ENCODE results near the gene AQP5.

AQP5 gene

GRCh38 chr12:50006754-50007442, 45.2 kb downstream of the AQP5 start:
- Histone ChIP-seq H3K4me1 (ENCODE audit: control insufficient read depth, insufficient read depth, low read length) (no peaks in the 10 kb centered on the region), H3K9me3 (ENCODE audit: control insufficient read depth, low read length) (no peaks in the 10 kb centered on the region), H3K9ac (ENCODE audit: low read length) (no peak overlapping the region), H3K4me3 (ENCODE audit: low read length) (no peak overlapping the region), H3K36me3 (ENCODE audit: control insufficient read depth, insufficient read depth, low read length) (no peaks in the 10 kb centered on the region), H3K27me3 (ENCODE audit: control insufficient read depth, insufficient read depth, low read length) (no peaks in the 10 kb centered on the region)

DNA sequence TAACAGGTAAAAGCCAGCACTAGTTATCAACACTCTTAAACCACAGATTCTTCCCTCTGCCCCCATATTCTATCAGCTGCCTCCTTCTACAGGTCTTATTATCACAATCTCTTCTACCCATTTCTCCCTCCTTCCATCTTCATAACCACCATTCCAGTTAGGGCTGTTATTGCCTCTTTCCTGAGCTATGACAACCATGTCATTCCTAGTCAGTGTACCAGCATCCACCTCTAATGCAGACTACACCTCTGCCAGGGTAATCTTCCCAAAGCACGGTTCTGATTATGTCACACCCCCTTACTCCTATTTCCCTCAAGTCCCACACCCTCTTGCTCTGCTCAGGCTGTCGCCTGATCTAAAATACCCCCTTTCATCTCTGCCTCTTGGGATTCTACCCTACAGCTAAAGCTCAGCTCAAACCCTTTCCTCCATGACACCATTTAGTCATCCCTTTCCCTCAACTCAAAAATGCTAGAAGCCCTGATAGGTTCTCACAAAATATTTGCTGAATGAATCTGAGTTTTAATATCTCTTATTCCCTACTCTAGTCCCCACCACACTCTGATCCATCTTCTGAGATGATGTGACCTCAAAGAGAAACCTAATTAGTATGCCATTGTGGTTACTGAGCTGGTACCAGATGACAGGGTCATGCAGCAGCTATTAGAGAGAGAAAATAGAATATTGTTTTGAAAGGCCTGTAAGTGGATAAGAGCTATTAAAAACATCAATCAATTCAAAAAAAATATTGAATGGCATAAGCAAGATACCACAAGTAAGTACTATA, 51.9 kb downstream of the AQP5 start:
- peaks cover 12% of the 10 kb centered on the region for H3K4me1 ChIP-seq (ENCODE audit: control insufficient read depth, insufficient read depth, low read length)
- no peak overlapping the region for H3K4me3 ChIP-seq (ENCODE audit: low read length)
- no peaks in the 10 kb centered on the region for H3K36me3 ChIP-seq (ENCODE audit: control insufficient read depth, insufficient read depth, low read length)
- no peaks in the 10 kb centered on the region for H3K9me3 ChIP-seq (ENCODE audit: control insufficient read depth, low read length)
- no peaks in the 10 kb centered on the region for H3K27me3 ChIP-seq (ENCODE audit: control insufficient read depth, insufficient read depth, low read length)
- H3K9ac ChIP-seq (ENCODE audit: low read length): no peak overlapping the region

DNA sequence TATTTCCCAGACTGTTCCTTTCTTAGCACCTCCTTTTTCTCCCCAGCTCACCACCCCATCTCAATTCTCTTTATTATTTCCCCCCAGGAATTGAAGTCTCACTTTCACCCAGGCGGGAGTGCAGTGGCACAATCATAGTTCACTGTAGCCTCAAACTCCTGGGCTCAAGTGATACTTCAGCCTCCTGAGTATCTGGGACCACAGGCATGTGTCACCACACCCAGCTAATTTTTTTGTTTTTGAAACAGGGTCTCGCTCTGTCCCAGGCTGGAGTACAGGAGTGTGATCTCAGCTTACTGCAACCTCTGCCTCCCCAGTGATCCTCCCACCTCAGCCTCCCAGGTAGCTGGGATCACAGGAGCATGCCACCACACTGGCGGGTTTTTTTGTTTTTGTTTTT, 52.7 kb downstream of the AQP5 start:
- H3K36me3 ChIP-seq (ENCODE audit: control insufficient read depth, insufficient read depth, low read length): no peaks in the 10 kb centered on the region
- H3K4me1 ChIP-seq (ENCODE audit: control insufficient read depth, insufficient read depth, low read length): peaks cover 12% of the 10 kb centered on the region
- H3K4me3 ChIP-seq (ENCODE audit: low read length): no peak overlapping the region
- H3K9me3 ChIP-seq (ENCODE audit: control insufficient read depth, low read length): no peaks in the 10 kb centered on the region
- no peak overlapping the region for H3K9ac ChIP-seq (ENCODE audit: low read length)
- H3K27me3 ChIP-seq (ENCODE audit: control insufficient read depth, insufficient read depth, low read length): no peaks in the 10 kb centered on the region

Measured in mucosa of stomach (tissue), 1 donor.